NCI-H526 treated with DMSO at 0.1 percent for 48 hours (cell line): ENCODE results near the gene HNRNPA0.
A peak's percentile ranks its signal among the peaks of the same experiment; 100 is the strongest.
"Not testable (repeated sequence)": the region's sequence is repeated elsewhere in the genome, so short reads cannot be mapped to it uniquely, and the experiment has no call there.

Experiments used
- DNase-seq: peaks from one replicate; lab custom pipeline; 2025; lab: John Stamatoyannopoulos, UW

HNRNPA0 gene

DNA sequence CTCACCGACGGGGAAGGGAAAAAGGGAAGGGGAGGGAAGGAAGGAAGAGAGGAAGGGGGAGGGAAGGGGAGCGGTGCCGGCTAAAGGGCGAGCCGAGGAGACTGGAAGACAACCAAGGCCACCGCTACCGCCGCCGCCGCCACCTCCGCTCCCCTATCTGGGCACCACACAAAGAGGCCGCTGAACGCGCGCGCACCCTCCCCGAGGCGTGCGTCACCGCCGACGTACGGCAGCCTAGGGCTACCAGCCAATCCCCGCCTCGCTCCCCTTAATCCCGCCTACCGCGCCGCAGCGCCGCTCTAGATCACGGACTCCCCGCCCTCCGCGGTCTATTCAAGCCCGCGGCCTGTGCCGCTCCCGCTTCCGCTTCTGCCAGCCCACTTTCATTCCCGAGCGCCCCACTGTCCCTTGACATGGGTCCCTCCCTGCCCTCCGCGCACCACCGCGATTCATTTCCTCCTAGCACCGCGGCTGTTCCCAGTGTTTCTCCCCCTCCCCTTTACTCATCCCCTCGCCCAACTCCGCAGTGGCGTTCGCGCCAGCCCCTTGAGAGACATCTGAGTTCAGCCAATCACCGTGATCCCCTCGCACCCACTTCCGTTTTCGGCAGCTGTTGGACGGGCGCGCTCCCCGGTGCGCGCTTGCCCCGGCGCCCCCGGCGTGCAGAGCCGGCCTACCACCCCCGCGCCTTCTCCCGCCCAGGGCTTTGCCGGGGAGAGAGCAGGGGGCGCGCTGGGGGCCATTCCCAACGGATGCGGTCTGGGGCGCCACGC, at the start of gene HNRNPA0:
TSS of gene HNRNPA0 (minus strand) at position 176 of the 773 bp plus-strand sequence. CDS start 297 bp downstream, outside the sequence.
- DNase-seq = peak; percentile 97

DNA sequence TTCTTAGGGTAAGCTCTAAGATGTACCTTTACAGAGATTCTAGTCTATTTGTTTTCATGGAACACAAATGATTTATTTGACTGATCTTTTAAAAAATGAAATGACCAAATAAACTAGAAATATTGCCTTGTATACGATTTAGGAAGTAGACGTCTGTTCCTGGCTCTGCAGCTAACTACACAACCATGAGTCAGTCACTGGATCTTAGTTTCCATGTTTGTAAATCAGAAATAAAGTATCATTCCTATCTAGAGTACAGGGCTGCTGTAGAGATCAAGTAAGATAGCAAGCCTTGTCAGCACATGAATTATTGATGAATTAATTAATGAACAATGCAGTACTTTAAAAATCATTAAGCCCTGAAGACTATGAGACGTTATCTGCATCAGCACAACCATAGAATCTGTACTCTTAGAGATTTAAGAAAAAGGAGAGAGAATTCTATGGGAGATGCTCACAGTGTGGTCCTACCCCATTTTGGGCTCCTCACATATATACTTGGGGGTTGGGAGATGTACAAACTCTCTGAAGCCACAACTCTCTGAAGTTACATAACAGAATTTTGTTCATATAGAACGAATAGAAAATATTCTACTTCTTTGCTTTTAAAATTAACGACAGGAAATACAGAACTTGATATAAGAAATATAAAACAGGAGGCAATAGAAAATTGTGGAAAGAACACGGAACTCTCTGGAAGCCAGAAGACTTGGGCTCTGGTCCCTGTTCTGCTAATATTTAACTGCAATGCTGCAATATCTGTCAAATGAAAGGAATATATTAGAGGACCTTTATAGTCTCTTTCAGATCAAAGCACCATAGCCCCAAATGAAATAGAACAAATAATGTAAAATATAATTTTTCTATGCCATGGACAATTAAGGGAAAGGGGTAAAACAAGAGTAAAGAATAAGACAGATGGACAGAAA, 48.4 kb upstream of the HNRNPA0 start:
- DNase-seq = no peak

DNA sequence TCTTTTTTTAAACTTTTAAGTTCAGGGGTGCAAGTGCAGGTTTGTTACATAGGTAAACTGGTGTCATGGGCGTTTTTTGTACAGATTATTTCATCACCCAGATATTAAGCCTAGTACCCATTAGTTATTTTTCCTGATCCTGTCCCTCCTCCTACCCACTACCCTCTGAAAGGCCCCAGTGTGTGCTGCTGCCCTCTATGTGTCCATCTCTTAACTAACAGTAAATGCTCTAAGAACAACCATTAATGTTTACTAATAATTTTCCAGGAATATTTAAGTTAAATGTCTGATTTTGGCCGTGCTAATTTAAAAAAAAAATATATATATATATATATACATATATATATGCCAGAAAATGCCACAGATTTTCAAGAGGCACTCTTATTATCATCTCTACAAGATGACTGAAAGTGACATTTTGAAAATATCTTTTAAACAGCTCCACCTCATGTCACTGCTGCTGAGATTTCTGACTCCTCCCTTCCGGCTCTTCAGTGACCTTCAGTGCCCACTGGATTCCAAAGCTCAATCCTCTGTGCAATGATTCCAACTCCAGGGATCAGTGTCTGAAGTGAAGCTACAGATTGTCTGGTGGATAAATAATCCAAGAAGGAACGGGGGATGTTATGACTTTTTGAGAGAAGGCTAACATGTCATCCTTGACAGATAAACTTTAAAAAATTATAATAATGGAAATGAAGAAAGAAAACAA, 46.7 kb upstream of the HNRNPA0 start:
- no peak for DNase-seq

DNA sequence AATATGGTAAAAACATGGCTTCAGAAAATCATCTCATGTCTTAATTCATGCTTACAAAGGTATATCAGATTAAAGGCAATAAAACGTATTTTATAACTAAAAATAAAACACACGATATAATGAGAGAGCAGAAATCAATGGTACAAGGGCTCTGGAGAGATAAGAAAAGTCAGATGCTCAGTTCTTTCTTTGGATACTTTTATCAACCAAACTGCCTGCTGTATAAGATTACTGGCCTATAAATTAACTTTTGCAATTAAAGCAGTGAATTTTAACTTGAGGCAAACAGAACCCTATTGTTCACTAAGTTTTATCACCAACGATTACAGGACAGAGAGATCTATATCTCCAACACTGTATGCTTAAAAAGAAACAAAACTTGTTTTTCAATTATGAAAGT, 42.1 kb upstream of the HNRNPA0 start:
- DNase-seq = peak; percentile 10

DNA sequence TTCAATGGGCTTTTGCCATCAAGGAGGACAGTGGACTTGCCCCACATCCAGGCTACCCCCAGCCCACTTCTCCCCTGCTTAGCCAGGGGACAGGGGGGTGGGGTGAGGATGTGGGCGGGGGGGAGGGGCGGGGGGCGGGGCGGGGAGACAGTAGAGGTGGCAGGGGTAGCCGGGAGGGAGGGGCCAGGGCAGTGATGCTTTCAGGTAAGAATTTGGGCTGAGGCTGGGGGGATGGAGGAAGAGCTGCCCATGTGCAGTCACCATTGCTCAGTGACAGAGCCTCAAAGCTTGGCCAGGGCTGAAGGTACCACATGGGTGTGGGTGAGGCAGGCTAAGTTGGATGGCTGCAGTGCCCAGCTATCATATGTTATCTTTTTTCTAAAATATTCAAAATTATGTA, 40.7 kb upstream of the HNRNPA0 start:
- no peak for DNase-seq

DNA sequence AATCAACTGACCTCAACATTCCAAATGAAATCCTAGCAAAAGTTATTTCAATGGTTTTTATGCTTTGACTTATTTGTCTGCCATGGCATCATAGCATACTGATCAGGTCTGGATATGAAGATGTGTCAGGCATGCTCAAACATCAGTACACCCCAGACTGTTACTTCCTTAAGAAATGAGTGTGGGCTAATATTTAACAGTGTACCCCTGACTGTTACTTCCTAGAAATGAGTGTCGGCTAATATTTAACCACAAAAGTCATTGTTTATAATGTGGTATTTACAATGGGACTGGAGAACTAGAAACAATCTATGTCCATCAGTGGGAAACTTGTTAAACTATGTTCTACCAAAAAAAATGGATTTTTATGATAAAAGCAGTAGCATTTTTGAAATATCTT, 38.1 kb upstream of the HNRNPA0 start:
- no peak for DNase-seq

DNA sequence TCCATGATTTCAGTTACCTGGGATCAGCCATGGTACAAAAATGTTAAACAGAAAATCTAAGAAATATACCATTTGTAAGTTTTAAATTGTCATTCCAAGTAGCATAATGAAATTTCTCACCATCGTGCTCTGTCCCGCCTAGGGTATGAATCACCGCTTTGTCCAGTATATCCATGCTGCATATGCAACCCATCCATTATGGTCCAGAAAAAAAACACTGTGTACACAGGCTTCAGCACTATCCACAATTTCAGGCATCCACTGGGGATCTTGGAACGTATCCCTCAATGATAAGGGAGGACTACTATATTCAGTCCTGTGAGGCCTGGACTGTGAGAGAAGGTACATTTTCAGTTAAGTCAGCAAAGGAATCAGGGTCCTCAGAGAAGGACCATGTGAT, 37.6 kb upstream of the HNRNPA0 start:
- no peak for DNase-seq

DNA sequence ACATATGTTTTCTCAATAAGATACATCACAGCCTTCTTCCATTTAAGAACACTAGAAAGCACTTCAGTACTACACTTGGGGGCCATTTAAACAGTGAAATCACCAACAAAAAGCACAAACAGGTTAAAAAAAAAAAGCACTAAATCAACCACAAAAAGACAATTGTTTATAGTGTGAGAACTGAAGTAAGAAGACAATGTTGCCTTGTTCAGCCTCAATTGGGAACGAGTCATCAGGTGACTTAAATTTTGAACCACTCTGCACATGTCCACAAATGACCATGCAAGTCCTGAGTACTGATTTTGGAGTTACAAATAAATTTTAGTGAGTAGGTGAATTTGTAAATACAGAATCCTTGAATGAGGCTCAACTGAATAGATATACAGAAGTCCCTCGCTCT, 37.2 kb upstream of the HNRNPA0 start:
- no peak for DNase-seq

DNA sequence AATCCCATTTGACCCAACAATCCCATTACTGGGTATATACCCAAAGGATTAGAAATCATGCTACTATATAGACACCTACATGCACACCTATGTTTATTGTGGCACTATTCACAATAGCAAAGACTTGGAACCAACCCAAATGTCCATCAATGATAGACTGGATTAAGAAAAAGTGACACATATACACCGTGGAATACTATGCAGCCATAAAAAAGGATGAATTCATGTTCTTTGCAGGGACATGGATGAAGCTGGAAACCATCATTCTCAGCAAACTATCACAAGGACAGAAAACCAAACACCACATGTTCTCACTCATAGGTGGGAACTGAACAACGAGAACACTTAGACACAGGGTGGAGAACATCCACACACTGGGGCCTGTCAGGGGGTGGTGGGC, 34.4 kb upstream of the HNRNPA0 start:
- not testable (repeated sequence) for DNase-seq

DNA sequence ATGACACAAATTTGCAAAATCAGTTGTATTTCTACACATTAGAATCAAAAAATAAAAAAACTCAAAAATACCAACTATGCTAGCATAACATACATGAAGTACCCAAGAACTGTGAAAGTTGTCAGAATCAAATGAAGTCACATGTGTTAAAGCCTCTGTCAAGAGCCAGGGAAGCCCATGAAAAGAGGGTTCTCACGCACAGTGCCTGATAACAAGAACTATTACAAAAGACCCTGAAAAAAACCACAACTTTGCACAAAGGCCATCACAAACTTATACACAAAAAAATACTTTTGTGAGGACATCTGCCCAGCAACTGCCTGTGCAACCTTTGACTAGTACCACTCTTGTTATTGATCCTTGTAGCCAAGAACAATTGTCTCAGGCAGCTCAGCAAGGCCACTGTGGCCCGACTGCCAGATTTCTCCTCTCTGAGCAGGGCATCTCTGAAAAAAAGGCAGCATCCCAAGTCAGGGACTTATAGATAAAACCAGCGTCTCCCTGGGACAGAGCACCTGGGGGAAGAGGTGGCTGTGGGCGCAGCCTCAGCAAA, 28.9 kb upstream of the HNRNPA0 start:
- no peak for DNase-seq

DNA sequence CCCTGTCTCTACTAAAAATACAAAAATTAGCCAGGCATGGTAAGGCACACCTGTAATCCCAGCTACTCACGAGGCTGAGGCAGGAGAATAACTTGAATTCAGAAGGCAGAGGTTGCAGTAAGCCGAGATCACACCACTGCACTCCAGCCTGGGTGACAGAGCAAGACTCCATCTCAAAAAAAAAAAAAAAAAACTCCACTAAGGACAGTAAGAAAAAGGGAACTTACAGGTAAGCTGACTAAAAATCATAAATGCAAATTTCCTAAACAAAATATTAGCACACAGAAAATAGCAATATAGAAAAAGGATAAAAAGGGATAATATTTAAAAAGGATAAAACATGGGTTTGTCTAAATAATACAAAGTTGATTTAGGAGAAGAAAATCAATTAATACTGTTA, 27.9 kb upstream of the HNRNPA0 start:
- DNase-seq = no peak

DNA sequence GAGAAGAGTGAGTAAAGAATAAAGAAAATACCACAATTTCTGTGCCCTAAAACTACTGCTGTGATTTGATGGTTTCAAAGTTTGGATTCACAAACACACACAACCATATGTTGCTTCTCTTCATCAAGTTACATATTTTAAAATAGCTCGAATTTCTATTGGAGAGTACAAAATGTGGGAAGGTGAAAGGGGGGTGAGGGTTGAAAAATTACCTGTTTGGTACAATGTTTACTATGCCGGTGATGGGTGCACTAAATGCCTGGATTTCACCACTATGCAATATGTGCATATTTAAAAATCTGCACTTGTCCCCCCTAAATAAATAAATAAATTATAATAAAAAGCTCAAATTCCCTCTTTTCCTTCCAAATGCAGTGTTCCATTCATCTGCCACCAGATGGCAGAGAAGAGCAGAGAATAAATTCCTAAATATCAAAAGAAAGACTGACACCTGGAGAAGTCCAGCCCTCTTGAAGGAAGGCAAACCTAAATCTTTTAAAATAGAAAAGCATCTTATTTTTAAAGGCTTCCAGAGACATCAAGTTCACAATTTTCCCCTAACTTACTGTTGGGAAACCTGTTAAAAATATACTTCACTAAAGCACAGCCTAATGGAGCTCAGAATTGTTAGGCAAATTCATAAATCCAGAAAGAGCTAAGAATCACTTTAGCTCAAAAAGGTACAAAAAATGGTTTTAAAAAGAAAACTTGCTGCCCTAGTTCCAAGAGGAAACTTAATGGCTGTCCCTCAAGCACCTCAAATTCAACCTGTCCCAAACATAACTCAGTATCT, 24.8 kb upstream of the HNRNPA0 start:
- DNase-seq = peak; percentile 10

DNA sequence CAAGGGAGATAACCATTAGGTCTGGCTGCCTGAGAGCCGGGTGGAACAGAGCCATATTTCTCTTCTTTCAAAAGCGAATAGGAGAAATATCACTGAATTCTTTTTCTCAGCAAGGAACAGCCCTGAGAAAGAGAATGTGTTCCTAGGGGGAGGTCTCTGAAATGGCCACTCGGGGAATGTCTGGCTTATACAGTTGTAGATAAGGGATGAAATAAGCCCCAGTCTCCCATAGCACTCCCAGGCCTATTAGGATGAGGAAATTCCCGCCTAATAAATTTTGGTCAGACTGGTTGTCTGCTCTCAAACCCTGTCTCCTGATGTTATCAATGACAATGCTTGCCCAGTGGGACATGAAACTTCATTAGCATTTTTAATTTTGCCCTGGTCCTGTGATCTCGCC, 13.8 kb upstream of the HNRNPA0 start:
- not testable (repeated sequence) for DNase-seq

DNA sequence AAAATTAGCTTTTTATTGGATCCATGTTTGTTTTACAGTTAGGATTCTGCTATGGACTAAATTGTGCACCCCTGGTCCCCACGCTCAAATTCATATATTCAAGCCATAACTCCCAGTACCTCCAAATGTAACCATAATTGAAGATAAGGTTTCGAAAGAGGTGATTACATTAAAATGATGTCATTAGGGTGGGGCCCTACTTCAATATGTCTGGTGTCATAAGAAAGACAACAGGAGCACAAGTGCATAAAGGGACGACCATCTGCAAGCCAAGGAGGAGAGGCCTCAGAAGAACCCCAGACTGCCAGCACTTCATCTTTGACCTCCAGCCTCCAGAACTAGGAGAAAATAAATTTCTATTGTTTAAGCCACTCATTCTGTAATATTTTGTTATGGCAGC, 7.4 kb upstream of the HNRNPA0 start:
- DNase-seq = no peak

DNA sequence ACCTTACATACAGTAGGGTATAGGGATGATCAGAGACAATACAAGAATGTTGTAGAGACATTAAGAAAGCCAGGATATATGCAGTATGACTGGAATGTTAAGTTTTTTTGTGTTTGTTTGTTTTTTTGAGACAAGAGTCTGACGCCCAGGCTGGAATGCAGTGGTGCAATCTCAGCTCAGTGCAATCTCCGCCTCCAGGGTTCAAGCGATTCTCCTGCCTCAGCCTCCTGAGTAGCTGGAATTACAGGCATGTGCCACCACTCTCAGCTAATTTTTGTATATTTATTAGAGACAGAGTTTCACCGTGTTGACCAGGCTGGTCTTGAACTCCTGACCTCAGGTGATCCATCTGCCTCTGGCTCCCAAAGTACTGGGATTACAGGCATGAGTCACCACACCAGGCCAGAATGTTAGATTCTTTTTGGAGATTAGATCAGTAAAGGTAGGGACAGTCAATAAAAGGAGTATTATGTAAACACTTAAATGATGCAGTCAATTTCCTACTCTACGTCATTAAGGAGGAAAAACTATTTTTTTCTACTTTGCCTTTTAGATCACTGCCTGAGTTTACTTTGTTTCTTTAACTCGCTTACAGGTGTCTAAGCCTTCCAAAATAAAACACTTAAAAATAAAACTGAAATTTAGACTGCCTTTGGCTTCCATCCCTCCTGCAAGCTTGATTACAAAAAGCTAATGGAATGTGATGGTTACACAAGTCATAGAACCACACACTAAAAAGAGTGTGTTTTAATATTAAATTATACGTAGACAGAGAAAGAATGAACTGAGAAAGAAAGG, 6.8 kb upstream of the HNRNPA0 start:
- no peak for DNase-seq

DNA sequence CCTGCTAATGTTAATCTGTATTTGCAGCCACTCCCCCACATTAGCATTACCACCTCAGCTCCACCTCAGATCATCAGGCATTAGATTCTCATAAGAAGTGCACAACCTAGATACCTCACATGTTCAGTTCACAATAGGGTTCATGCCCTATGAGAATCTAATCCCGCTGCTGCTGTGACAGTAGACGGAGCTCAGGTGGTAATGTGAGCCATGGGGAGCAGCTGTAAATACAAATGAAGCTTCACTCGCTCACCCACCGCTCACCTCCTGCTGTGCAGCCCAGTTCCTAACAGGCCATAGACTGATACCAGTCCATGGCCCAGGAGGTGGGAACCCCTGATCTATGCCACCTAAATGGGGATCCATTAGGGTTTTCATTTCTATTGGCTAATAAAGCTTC, 6.1 kb upstream of the HNRNPA0 start:
- DNase-seq = no peak

DNA sequence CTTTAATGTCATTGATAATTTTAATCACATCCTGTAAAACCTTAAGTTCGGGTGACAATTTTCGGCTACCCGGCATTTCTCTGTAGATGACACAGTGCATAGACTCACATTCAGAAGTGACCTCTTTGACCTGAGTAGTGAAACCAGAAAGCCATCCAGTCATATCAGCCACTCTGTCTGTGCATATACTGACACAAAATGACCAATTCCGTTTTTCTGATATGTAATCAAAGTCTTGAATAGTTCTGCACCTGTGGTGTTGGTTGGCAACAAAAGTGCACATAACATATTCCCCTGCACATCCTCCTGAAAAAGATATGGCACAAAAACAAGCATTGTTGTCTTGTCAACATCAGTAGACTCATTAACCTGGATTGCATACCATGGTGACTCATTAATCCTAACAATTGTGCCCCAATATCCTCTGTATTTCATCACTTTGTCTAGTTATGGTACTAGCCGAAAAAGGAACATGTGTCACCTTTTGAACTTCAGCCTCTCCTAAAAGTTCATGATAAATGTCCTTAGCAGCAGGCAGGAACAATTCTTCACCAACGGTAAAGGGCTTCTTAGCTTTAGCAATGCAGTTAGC, 4.6 kb upstream of the HNRNPA0 start:
- no peak for DNase-seq

DNA sequence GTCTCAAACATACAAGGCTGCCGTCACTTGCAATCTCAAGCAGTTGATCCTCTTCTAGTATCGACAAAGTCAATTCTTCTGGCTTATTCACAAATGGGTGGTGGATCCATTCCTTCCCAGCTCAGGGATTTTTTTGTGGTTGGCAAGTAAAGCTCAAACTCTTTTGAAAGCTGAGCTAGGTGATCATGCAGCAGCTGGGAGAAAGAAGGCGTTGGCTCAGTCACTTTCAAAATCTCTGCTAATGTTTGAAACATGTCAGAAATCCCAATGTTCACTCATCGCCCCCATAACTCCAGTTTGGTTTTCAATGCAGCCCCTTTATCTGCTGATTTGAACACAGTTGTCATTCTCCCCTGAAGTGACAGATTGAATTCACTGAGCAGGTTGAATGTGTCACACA, 4.0 kb upstream of the HNRNPA0 start:
- no peak for DNase-seq

DNA sequence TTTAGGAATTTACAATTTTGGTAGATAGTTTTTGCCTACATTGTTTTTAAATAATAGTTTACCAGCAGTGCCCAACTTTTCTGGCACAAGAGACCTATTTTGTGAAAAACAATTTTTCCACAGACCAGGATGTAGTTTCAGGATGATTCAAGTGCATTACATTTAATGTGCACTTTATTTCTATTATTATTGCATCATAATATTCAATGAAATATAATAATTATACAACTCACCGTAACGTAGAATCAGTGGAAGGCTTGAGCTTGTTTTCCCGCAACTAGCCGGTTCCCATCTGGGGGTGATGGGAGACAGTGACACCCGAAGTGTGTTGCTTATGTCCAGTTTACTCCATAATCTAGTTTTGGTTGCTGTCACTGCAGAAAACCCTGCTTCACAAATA, 3.5 kb upstream of the HNRNPA0 start:
- DNase-seq = no peak
